K562 (cell line): ENCODE results near the gene TRIO. TPM values are rescaled to one million over a fixed set of nuclear protein-coding genes. Genes with fewer than 3 reads are reported as not detected.

Experiments
- ATAC-seq: fragments of 200-7000 bp; cut with Tn5 transposase; 3 replicates; pipeline ENCODE4 v1.9.1; 2020; ENCODE audit warnings: moderate library complexity
- BruUV-seq: library from RNA; stranded (reverse); fragments of 400-500 nt; replicated peaks from 2 replicates; lab custom pipeline; 2021; lab: Mats Ljungman, UMichigan
- CTCF ChIA-PET: fragments of 300-600 bp; formaldehyde crosslinking; extraction: SDS; loops from one replicate; lab custom pipeline; 2021; ENCODE audit warnings: low intra/inter-chr PET ratio; lab: Yijun Ruan, JAX
- POLR2A ChIA-PET: fragments of 300-600, 350-650 bp; sonication (Branson Sonifier 250); formaldehyde crosslinking; extraction: SDS; loops from one replicate; lab custom pipeline; 2021; ENCODE audit warnings: antibody characterized with exemption, inconsistent platforms; lab: Yijun Ruan, JAX
- DNase-seq, 4 experiments: peaks; one replicate each; pipeline versions ENCODE4 v3.0.0 to v3.0.0-alpha.2; 2011 to 2018; ENCODE audit warnings: low spot score in 3 of 4, mixed read lengths in 3 of 4; ENCODE audit errors: extremely low read depth in 1 of 4
- FAIRE-seq: peaks from 2 replicates; lab custom pipeline; 2011; peaks lifted over from hg19 to GRCh38; lab: Jason Lieb, UNC
- H2AFZ ChIP-seq: 2 replicates; pipeline ENCODE4 v1.6.0; 2011; ENCODE audit warnings: low read depth, low read length, control low read depth, inconsistent platforms
- H3K27ac ChIP-seq: fragments of 200-600 bp; 3 replicates; pipeline ENCODE4 v1.8.0; 2011; ENCODE audit warnings: low read depth, mild to moderate bottlenecking, control low read depth, inconsistent platforms, low read length, moderate library complexity, mixed read lengths; ENCODE audit errors: extremely low read depth
- H3K27me3 ChIP-seq, 2 experiments: fragments of 300-600 bp in 1 of 2; 2 replicates in 1 of 2; 3 replicates in 1 of 2; pipeline versions ENCODE4 v1.6.0 to v1.8.0; 2011; ENCODE audit warnings: inconsistent platforms in 2 of 2, low read length in 2 of 2, mild to moderate bottlenecking in 1 of 2, mixed read lengths in 1 of 2, moderate library complexity in 1 of 2; ENCODE audit not compliant: control insufficient read depth in 2 of 2, insufficient read depth in 2 of 2
- H3K36me3 ChIP-seq: fragments of 300-600 bp; 3 replicates; pipeline ENCODE4 v1.8.0; 2011; ENCODE audit warnings: mild to moderate bottlenecking, low read length, inconsistent platforms; ENCODE audit not compliant: control insufficient read depth, insufficient read depth
- H3K4me1 ChIP-seq, 2 experiments: fragments of 200-600 bp in 1 of 2; replicated peaks in 1 of 2; 2 replicates in 1 of 2; 3 replicates in 1 of 2; pipeline versions ENCODE4 v1.5.1 to v1.8.0; 2011; ENCODE audit warnings: inconsistent platforms in 2 of 2, low read length in 2 of 2, mild to moderate bottlenecking in 1 of 2, mixed read lengths in 1 of 2, moderate library complexity in 1 of 2; ENCODE audit not compliant: control insufficient read depth in 2 of 2, insufficient read depth in 2 of 2
- H3K4me2 ChIP-seq: 2 replicates; pipeline ENCODE4 v1.6.1; 2011; ENCODE audit warnings: low read length, control low read depth, inconsistent platforms, mixed read lengths; ENCODE audit not compliant: insufficient read depth
- H3K4me3 ChIP-seq: fragments of 200-600 bp; sonication (generic), shearing (Covaris generic); 2 replicates; pipeline ENCODE4 v1.5.1; 2016; ENCODE audit warnings: control low read depth, inconsistent platforms
- H3K79me2 ChIP-seq: fragments of 200-600 bp; 3 replicates; pipeline ENCODE4 v1.8.0; 2011; ENCODE audit warnings: low read length, inconsistent platforms; ENCODE audit not compliant: control insufficient read depth, insufficient read depth
- H3K9ac ChIP-seq, 2 experiments: 2 replicates each; pipeline versions ENCODE4 v1.6.0 to v1.6.1; 2011; ENCODE audit warnings: low read depth in 2 of 2, low read length in 2 of 2, control low read depth in 1 of 2, inconsistent platforms in 1 of 2, mild to moderate bottlenecking in 1 of 2, mixed read lengths in 1 of 2; ENCODE audit not compliant: insufficient read depth in 1 of 2
- H3K9me1 ChIP-seq: one replicate; pipeline ENCODE4 v1.6.0; 2011; ENCODE audit warnings: inconsistent platforms, mild to moderate bottlenecking, low read length, moderate library complexity; ENCODE audit not compliant: control insufficient read depth, insufficient read depth
- H3K9me3 ChIP-seq: replicated peaks from 2 replicates; pipeline ENCODE4 v1.5.1; 2011; ENCODE audit warnings: low read depth, low read length, inconsistent platforms; ENCODE audit not compliant: control insufficient read depth, insufficient read depth
- H4K20me1 ChIP-seq: replicated peaks from 2 replicates; pipeline ENCODE4 v1.6.1; 2011; ENCODE audit warnings: low read length, inconsistent platforms, mixed read lengths; ENCODE audit not compliant: control insufficient read depth, insufficient read depth
- ASH1L ChIP-seq: fragments of 450-650 bp; IDR thresholded peaks from 2 replicates; pipeline ENCODE4 v1.6.1; 2018; ENCODE audit warnings: borderline replicate concordance, mild to moderate bottlenecking, low read depth; ENCODE audit not compliant: partially characterized antibody
- ATF7 ChIP-seq: fragments of 450-650 bp; IDR thresholded peaks from 2 replicates; pipeline ENCODE4 v1.7.1; 2014; ENCODE audit warnings: mild to moderate bottlenecking, moderate library complexity
- BCL6 ChIP-seq: fragments of 250-450 bp; sonication (Bioruptor Pico); IDR thresholded peaks from 2 replicates; pipeline ENCODE4 v1.4.0; 2020
- CREB1 ChIP-seq, 2 experiments: sonication (generic) in 1 of 2; formaldehyde crosslinking in 1 of 2; IDR thresholded peaks; 2 replicates each; pipeline versions ENCODE4 v1.6.1 to v1.8.0; 2012 to 2022; ENCODE audit warnings: inconsistent platforms in 1 of 2, mild to moderate bottlenecking in 1 of 2, missing genetic modification reagents in 1 of 2, moderate library complexity in 1 of 2
- EWSR1 ChIP-seq: fragments of 450-650 bp; IDR thresholded peaks from 2 replicates; pipeline ENCODE4 v1.6.1; 2018; ENCODE audit warnings: borderline replicate concordance, mild to moderate bottlenecking, low read depth, moderate library complexity; ENCODE audit not compliant: partially characterized antibody
- ILF3 ChIP-seq: fragments of 450-650 bp; IDR thresholded peaks from 2 replicates; pipeline ENCODE4 v1.6.1; 2018; ENCODE audit warnings: antibody characterized with exemption, mild to moderate bottlenecking, moderate library complexity, borderline replicate concordance
- JUND ChIP-seq, 2 experiments: IDR thresholded peaks; 2 replicates in 1 of 2; 3 replicates in 1 of 2; pipeline ENCODE4 v1.6.1; 2011; ENCODE audit warnings: borderline replicate concordance in 2 of 2, low read depth in 2 of 2, low read length in 2 of 2, improper control_type of control experiment in 1 of 2, missing biosample characterization in 1 of 2, missing genetic modification characterization in 1 of 2, missing genetic modification reagents in 1 of 2
- KLF10 ChIP-seq: fragments of 250-450 bp; sonication (Bioruptor Pico); IDR thresholded peaks from 2 replicates; pipeline ENCODE4 v1.6.1; 2021; ENCODE audit warnings: matching md5 sums
- MTA1 ChIP-seq: fragments of 450-650 bp; IDR thresholded peaks from 2 replicates; pipeline ENCODE4 v1.6.1; 2017; ENCODE audit warnings: borderline replicate concordance
- NCOA2 ChIP-seq, 2 experiments: fragments of 450-650 bp; IDR thresholded peaks; 2 replicates each; pipeline ENCODE4 v1.6.1; 2018; ENCODE audit warnings: mild to moderate bottlenecking in 2 of 2, moderate library complexity in 1 of 2; ENCODE audit not compliant: partially characterized antibody in 2 of 2
- NCOA6 ChIP-seq: fragments of 450-650 bp; IDR thresholded peaks from 2 replicates; pipeline ENCODE4 v1.6.1; 2017; ENCODE audit warnings: mild to moderate bottlenecking
- TAF9B ChIP-seq: fragments of 450-650 bp; IDR thresholded peaks from 2 replicates; pipeline ENCODE4 v1.6.1; 2018; ENCODE audit warnings: mild to moderate bottlenecking; ENCODE audit not compliant: partially characterized antibody
- ZNF175 ChIP-seq: fragments of 200-800 bp; sonication (Bioruptor generic); IDR thresholded peaks from 2 replicates; pipeline ENCODE4 v1.6.1; 2016; ENCODE audit warnings: low read depth, mild to moderate bottlenecking, missing genetic modification characterization, missing compliant biosample characterization
- ZNF184 ChIP-seq: sonication (generic); formaldehyde crosslinking; IDR thresholded peaks from 2 replicates; pipeline ENCODE4 v1.5.0; 2020; ENCODE audit warnings: missing genetic modification reagents
- ZNF561 ChIP-seq: fragments of 450-650 bp; formaldehyde crosslinking; conservative IDR thresholded peaks from 2 replicates; pipeline ENCODE4 v1.4.0; 2020; ENCODE audit warnings: mild to moderate bottlenecking, moderate library complexity
- ZNF696 ChIP-seq: fragments of 250-450 bp; sonication (Bioruptor Pico); conservative IDR thresholded peaks from 2 replicates; pipeline ENCODE4 v1.4.0; 2020; ENCODE audit warnings: mild to moderate bottlenecking, moderate library complexity
- ZNF764 ChIP-seq: fragments of 250-450 bp; sonication (Bioruptor Pico); IDR thresholded peaks from 2 replicates; pipeline ENCODE4 v1.4.0; 2020; ENCODE audit warnings: low read depth, mild to moderate bottlenecking, moderate library complexity
- WGBS: fragments of 100-300 bp; shearing (Covaris generic); methylation state at CpG from one replicate; pipeline ENCODE4 v1.1.6; 2016; ENCODE audit warnings: low coverage, mixed read lengths; ENCODE audit not compliant: insufficient coverage; ENCODE audit errors: missing lambda C conversion rate; 5-methylcytosine and 5-hydroxymethylcytosine counted together
- in situ Hi-C: fragments of 300-500 bp; cut with MboI; formaldehyde crosslinking; loops from 4 replicates; pipeline ENCODE4 v1.15.0; 2018; ENCODE audit warnings: inconsistent platforms, mixed read lengths
- intact Hi-C: fragments of 100-400 bp; cut with micrococcal nuclease; formaldehyde crosslinking; loops from 2 replicates; pipeline ENCODE4 v1.14.2; 2022
- polyA plus RNA-seq, 8 experiments: library from polyadenylated mRNA; depleted of rRNA in 4 of 8; stranded (reverse) in 5 of 8; unstranded in 3 of 8; fragments of >200 nt; fragmentation: Nextera tagmentation in 2 of 8; fragmentation: Illumina TruSeq in 1 of 8; extraction: Ambion mirVana in 2 of 8; extraction: Trizol in 1 of 8; gene quantifications; 2 replicates each; pipeline versions ENCODE4 v1.2.1 to v1.2.3, GENCODE V29; 2011 to 2014; ENCODE audit warnings: inconsistent platforms in 1 of 8, missing spikeins in 1 of 8
- total RNA-seq, 7 experiments: library from RNA; depleted of rRNA in 6 of 7; stranded (reverse); fragments of >200 nt in 6 of 7; fragmentation: Illumina TruSeq in 2 of 7; extraction: Trizol in 2 of 7; gene quantifications; 2 replicates each; pipeline versions ENCODE4 v1.2.1 to v1.2.3, GENCODE V29; 2011 to 2021; ENCODE audit warnings: low replicate concordance in 1 of 7
- TF ChIP-seq, protein P1 (sequence below): fragments of 250-450 bp; sonication (Bioruptor Pico); IDR thresholded peaks from 2 replicates; pipeline ENCODE4 v1.4.0; 2020; ENCODE audit warnings: mild to moderate bottlenecking, moderate library complexity

Gene TRIO
- total and polyA plus RNA-seq, 9 of the 15 experiments (the other 6 are each of a cell fraction or from before 2014, with no cell fraction given): 0.24 to 5.0 (median 1.1) TPM

- no peak for FAIRE-seq
Measured at GRCh38 chr5:14135621-14136020, 7.5 kb upstream of the TRIO start.

More at GRCh38 chr5:14135621-14136020, 7.5 kb upstream of the TRIO start:
- no peaks in the 10 kb centered on the region for H3K79me2 ChIP-seq
- peaks cover 4 to 9% of the 10 kb centered on the region in 2 experiments; a peak in 2 of 5 replicates for H3K27me3 ChIP-seq
- no peak overlapping the region for H3K9ac ChIP-seq
- BruUV-seq: no TSS peak
- H3K4me3 ChIP-seq: no peak overlapping the region
- 0% methylated on average over 1 of the region's 1 CpG for WGBS
- no peak for DNase-seq
- no peak overlapping the region for H2AFZ ChIP-seq
- ChIA-PET POLR2A (interaction anchor here (0.8 kb wide), 1 partner anchor 69 kb away, joined by 4 read pairs; no protein-coding TSS in a partner anchor), CTCF (no interaction called here)
- TF ChIP-seq TAF9B (no peak), KLF10 (CRISPR knock-in tag) (no peak), EWSR1 (no peak), NCOA6 (no peak), MTA1 (no peak), ILF3 (no peak), JUND (IDR thresholded peaks at IDR 0.05; ENCODE audit: borderline replicate concordance, low read depth, low read length) (no peak), JUND (tag; IDR thresholded peaks at IDR 0.05; ENCODE audit: borderline replicate concordance, low read depth, low read length) (no peak), ZNF696 (CRISPR knock-in tag) (no peak), NCOA2 (IDR thresholded peaks at IDR 0.05; ENCODE audit: partially characterized antibody in 2 of 2) (no peak), ZNF561 (CRISPR knock-in tag) (no peak), ZNF184 (no peak), BCL6 (CRISPR knock-in tag) (no peak), ZNF175 (CRISPR knock-in tag) (no peak), ASH1L (no peak), ZNF764 (CRISPR knock-in tag) (no peak), ATF7 (no peak), CREB1 (IDR thresholded peaks at IDR 0.05) (no peak), CREB1 (CRISPR knock-in tag; IDR thresholded peaks at IDR 0.05) (no peak)
- TF ChIP-seq, protein P1, sequence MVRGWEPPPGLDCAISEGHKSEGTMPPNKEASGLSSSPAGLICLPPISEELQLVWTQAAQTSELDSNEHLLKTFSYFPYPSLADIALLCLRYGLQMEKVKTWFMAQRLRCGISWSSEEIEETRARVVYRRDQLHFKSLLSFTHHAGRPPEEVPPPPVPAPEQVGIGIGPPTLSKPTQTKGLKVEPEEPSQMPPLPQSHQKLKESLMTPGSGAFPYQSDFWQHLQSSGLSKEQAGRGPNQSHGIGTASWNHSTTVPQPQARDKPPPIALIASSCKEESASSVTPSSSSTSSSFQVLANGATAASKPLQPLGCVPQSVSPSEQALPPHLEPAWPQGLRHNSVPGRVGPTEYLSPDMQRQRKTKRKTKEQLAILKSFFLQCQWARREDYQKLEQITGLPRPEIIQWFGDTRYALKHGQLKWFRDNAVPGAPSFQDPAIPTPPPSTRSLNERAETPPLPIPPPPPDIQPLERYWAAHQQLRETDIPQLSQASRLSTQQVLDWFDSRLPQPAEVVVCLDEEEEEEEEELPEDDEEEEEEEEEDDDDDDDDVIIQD: no peak
- no peaks in the 10 kb centered on the region for H3K9me3 ChIP-seq
- H3K4me2 ChIP-seq: no peak overlapping the region
- no peaks in the 10 kb centered on the region for H4K20me1 ChIP-seq
- no peaks in the 10 kb centered on the region for H3K36me3 ChIP-seq
- ATAC-seq: no peak
- no peaks in the 10 kb centered on the region for H3K4me1 ChIP-seq
- no peaks in the 10 kb centered on the region for H3K9me1 ChIP-seq
- intact Hi-C loops (no loop called here), in situ Hi-C loops (no loop called here)
- H3K27ac ChIP-seq: no peak overlapping the region
